GM12873 (cell line): ENCODE measurements around the gene OGG1.

ENCODE experiments used
- CTCF ChIP-seq: IDR thresholded peaks from 2 replicates; pipeline ENCODE4 v1.5.1; 2012; ENCODE audit warnings: low read depth, mild to moderate bottlenecking, moderate library complexity, low read length, control low read depth; ENCODE audit not compliant: insufficient read depth; ENCODE audit errors: missing control alignments

OGG1 gene

GRCh38 chr3:9776896-9777693 lies 27.3 kb downstream of the OGG1 start:
- TF ChIP-seq CTCF = no peak

GRCh38 chr3:9777694-9778021 lies 27.9 kb downstream of the OGG1 start:
- no peak for TF ChIP-seq CTCF

GRCh38 chr3:9778143-9779074 lies 28.7 kb downstream of the OGG1 start:
- TF ChIP-seq CTCF = no peak

- TF ChIP-seq CTCF = no peak
Observed at GRCh38 chr3:9779075-9779593, 29.4 kb downstream of the OGG1 start.

GRCh38 chr3:9779721-9780457 lies 30.1 kb downstream of the OGG1 start:
- TF ChIP-seq CTCF = no peak

- no peak for TF ChIP-seq CTCF
Observed at GRCh38 chr3:9780458-9780812, 30.7 kb downstream of the OGG1 start.
